HepG2 (cell line): ENCODE data around the gene RNF8. TPM values are rescaled to one million over a fixed set of nuclear protein-coding genes. Genes with fewer than 3 reads are reported as not detected.
A peak's percentile ranks its signal among the peaks of the same experiment; 100 is the strongest.

Experiments used
- MYPOP ChIP-seq: sonication (generic); formaldehyde crosslinking; IDR thresholded peaks from 2 replicates; pipeline ENCODE4 v1.8.1; 2023; ENCODE audit warnings: mild to moderate bottlenecking, moderate library complexity, missing genetic modification reagents
- PAF1 ChIP-seq: IDR thresholded peaks from 2 replicates; pipeline ENCODE4 v1.6.1; 2016; ENCODE audit warnings: missing genetic modification reagents, missing compliant biosample characterization
- RXRA ChIP-seq: sonication (generic); formaldehyde crosslinking; IDR thresholded peaks from 2 replicates; pipeline ENCODE4 v1.5.1; 2020; ENCODE audit warnings: missing genetic modification reagents
- TBX2 ChIP-seq: sonication (generic); formaldehyde crosslinking; IDR thresholded peaks from 2 replicates; pipeline ENCODE4 v1.5.0; 2020; ENCODE audit warnings: missing genetic modification reagents, mild to moderate bottlenecking, borderline replicate concordance
- ZBTB20 ChIP-seq: sonication (generic); formaldehyde crosslinking; IDR thresholded peaks from 2 replicates; pipeline ENCODE4 v1.8.1; 2023; ENCODE audit warnings: missing genetic modification reagents, low read depth, mild to moderate bottlenecking, borderline replicate concordance
- ZBTB3 ChIP-seq: sonication (generic); formaldehyde crosslinking; IDR thresholded peaks from 2 replicates; pipeline ENCODE4 v1.4.0; 2020; ENCODE audit warnings: low read depth, mild to moderate bottlenecking, moderate library complexity, missing genetic modification reagents, borderline replicate concordance
- ZKSCAN8 ChIP-seq: IDR thresholded peaks from 2 replicates; pipeline ENCODE4 v1.6.1; 2016; ENCODE audit warnings: borderline replicate concordance, missing genetic modification reagents, missing compliant biosample characterization
- ZNF230 ChIP-seq: sonication (generic); formaldehyde crosslinking; IDR thresholded peaks from 2 replicates; pipeline ENCODE4 v1.4.0; 2020; ENCODE audit warnings: mild to moderate bottlenecking, missing genetic modification reagents
- ZNF451 ChIP-seq: sonication (generic); formaldehyde crosslinking; IDR thresholded peaks from 2 replicates; pipeline ENCODE4 v1.5.0; 2020; ENCODE audit warnings: mild to moderate bottlenecking, missing genetic modification reagents
- polyA plus RNA-seq, 8 experiments: library from polyadenylated mRNA; depleted of rRNA in 3 of 8; stranded (reverse) in 7 of 8; unstranded in 1 of 8; fragments of >200 nt; fragmentation: Illumina TruSeq in 4 of 8; extraction: Trizol in 4 of 8; gene quantifications; 2 replicates each; pipeline versions ENCODE4 v1.2.1 to v1.2.3, GENCODE V29; 2011 to 2016; ENCODE audit warnings: low read depth in 4 of 8, missing spikeins in 1 of 8, mixed read lengths in 1 of 8; ENCODE audit not compliant: insufficient read depth in 1 of 8
- total RNA-seq, 5 experiments: library from RNA; depleted of rRNA; stranded (reverse); fragments of >200 nt; fragmentation: Illumina TruSeq; extraction: Trizol; gene quantifications; 2 replicates each; pipeline ENCODE4 v1.2.3, GENCODE V29; 2016; ENCODE audit warnings: low read depth in 1 of 5
- TF ChIP-seq, protein P1 (sequence below): sonication (generic); formaldehyde crosslinking; IDR thresholded peaks from 2 replicates; pipeline ENCODE4 v1.5.0; 2020; ENCODE audit warnings: mild to moderate bottlenecking, missing genetic modification reagents
- TF ChIP-seq, protein P2 (sequence below): sonication (generic); formaldehyde crosslinking; IDR thresholded peaks from 2 replicates; pipeline ENCODE4 v1.4.0; 2020; ENCODE audit warnings: missing genetic modification reagents, mild to moderate bottlenecking, borderline replicate concordance
- TF ChIP-seq, protein P3 (sequence below), 2 experiments: sonication (generic) in 1 of 2; formaldehyde crosslinking in 1 of 2; IDR thresholded peaks; 2 replicates each; pipeline versions ENCODE4 v1.4.0 to v1.6.1; 2016 to 2020; ENCODE audit warnings: borderline replicate concordance in 1 of 2, low read depth in 1 of 2, mild to moderate bottlenecking in 1 of 2, missing genetic modification reagents in 1 of 2
- TF ChIP-seq, protein P4 (sequence below): sonication (generic); formaldehyde crosslinking; IDR thresholded peaks from 2 replicates; pipeline ENCODE4 v1.5.1; 2020; ENCODE audit warnings: mild to moderate bottlenecking, missing genetic modification reagents, moderate library complexity

RNF8 gene
- total and polyA plus RNA-seq, 2 of the 13 experiments (the other 11 are each of a cell fraction or from before 2014, with no cell fraction given): 21.8 to 47.6 TPM

GRCh38 chr6:37432916-37433656 is 79.3 kb downstream of the RNF8 start, which contains the start of gene CMTR1 (continued):
- TF ChIP-seq, protein P1, sequence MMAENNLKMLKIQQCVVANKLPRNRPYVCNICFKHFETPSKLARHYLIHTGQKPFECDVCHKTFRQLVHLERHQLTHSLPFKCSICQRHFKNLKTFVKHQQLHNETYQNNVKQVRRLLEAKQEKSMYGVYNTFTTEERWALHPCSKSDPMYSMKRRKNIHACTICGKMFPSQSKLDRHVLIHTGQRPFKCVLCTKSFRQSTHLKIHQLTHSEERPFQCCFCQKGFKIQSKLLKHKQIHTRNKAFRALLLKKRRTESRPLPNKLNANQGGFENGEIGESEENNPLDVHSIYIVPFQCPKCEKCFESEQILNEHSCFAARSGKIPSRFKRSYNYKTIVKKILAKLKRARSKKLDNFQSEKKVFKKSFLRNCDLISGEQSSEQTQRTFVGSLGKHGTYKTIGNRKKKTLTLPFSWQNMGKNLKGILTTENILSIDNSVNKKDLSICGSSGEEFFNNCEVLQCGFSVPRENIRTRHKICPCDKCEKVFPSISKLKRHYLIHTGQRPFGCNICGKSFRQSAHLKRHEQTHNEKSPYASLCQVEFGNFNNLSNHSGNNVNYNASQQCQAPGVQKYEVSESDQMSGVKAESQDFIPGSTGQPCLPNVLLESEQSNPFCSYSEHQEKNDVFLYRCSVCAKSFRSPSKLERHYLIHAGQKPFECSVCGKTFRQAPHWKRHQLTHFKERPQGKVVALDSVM (CRISPR knock-in tag): peak; percentile 60; the same call in 1 of the 2 replicates
- TF ChIP-seq ZBTB20 (CRISPR knock-in tag) (peak; percentile 45; the same call in 1 of the 2 replicates), ZNF230 (CRISPR knock-in tag) (peak; percentile 94; the same call in 1 of the 2 replicates), ZBTB3 (CRISPR knock-in tag) (peak; percentile 86; the same call in 1 of the 2 replicates), ZNF451 (CRISPR knock-in tag) (0 out of 2 replicates have a peak, but pooled peaks have one; percentile 76), TBX2 (peak; percentile 84; the same call in 1 of the 2 replicates), ZKSCAN8 (CRISPR knock-in tag) (no peak), RXRA (CRISPR knock-in tag) (peak; percentile 85), PAF1 (CRISPR knock-in tag) (no peak), MYPOP (CRISPR knock-in tag) (peak; percentile 75; the same call in 1 of the 2 replicates)
- TF ChIP-seq, protein P2, sequence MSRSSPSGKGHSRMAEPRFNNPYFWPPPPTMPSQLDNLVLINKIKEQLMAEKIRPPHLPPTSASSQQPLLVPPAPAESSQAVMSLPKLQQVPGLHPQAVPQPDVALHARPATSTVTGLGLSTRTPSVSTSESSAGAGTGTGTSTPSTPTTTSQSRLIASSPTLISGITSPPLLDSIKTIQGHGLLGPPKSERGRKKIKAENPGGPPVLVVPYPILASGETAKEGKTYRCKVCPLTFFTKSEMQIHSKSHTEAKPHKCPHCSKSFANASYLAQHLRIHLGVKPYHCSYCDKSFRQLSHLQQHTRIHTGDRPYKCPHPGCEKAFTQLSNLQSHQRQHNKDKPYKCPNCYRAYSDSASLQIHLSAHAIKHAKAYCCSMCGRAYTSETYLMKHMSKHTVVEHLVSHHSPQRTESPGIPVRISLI (CRISPR knock-in tag): peak; percentile 58; the same call in 1 of the 2 replicates
- TF ChIP-seq, protein P3, sequence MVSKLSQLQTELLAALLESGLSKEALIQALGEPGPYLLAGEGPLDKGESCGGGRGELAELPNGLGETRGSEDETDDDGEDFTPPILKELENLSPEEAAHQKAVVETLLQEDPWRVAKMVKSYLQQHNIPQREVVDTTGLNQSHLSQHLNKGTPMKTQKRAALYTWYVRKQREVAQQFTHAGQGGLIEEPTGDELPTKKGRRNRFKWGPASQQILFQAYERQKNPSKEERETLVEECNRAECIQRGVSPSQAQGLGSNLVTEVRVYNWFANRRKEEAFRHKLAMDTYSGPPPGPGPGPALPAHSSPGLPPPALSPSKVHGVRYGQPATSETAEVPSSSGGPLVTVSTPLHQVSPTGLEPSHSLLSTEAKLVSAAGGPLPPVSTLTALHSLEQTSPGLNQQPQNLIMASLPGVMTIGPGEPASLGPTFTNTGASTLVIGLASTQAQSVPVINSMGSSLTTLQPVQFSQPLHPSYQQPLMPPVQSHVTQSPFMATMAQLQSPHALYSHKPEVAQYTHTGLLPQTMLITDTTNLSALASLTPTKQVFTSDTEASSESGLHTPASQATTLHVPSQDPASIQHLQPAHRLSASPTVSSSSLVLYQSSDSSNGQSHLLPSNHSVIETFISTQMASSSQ (IDR thresholded peaks at IDR 0.05; ENCODE audit: low read depth): no peak
- TF ChIP-seq, protein P3 (CRISPR knock-in tag; IDR thresholded peaks at IDR 0.05; ENCODE audit: borderline replicate concordance): peak; percentile 81
- TF ChIP-seq, protein P4, sequence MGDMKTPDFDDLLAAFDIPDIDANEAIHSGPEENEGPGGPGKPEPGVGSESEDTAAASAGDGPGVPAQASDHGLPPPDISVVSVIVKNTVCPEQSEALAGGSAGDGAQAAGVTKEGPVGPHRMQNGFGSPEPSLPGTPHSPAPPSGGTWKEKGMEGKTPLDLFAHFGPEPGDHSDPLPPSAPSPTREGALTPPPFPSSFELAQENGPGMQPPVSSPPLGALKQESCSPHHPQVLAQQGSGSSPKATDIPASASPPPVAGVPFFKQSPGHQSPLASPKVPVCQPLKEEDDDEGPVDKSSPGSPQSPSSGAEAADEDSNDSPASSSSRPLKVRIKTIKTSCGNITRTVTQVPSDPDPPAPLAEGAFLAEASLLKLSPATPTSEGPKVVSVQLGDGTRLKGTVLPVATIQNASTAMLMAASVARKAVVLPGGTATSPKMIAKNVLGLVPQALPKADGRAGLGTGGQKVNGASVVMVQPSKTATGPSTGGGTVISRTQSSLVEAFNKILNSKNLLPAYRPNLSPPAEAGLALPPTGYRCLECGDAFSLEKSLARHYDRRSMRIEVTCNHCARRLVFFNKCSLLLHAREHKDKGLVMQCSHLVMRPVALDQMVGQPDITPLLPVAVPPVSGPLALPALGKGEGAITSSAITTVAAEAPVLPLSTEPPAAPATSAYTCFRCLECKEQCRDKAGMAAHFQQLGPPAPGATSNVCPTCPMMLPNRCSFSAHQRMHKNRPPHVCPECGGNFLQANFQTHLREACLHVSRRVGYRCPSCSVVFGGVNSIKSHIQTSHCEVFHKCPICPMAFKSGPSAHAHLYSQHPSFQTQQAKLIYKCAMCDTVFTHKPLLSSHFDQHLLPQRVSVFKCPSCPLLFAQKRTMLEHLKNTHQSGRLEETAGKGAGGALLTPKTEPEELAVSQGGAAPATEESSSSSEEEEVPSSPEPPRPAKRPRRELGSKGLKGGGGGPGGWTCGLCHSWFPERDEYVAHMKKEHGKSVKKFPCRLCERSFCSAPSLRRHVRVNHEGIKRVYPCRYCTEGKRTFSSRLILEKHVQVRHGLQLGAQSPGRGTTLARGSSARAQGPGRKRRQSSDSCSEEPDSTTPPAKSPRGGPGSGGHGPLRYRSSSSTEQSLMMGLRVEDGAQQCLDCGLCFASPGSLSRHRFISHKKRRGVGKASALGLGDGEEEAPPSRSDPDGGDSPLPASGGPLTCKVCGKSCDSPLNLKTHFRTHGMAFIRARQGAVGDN: peak; percentile 89
